Measurements from ENCODE around the gene SLC1A1. TPM values are rescaled to one million over a fixed set of nuclear protein-coding genes. Genes with fewer than 3 reads are reported as not detected.

SLC1A1 gene
- total and polyA plus RNA-seq, 8 donors: 3.0 to 46.6 (median 6.3) TPM

DNA sequence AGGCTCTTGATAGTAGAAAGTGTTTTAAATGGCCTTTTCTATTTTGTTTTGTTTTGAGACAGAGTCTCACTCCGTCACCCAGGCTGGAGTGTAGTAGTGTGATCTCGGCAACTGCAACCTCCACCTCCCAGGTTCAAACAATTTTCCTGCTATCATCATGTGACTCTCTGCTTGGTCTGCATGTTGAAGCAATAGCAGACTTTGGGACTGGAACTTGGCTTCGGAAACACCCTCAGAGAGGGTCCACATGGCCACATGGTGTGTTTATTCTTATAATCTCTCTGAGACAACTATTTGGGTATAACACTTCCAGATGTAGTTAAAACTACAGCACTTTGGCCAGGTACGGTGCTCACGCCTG is 10.9 kb downstream of the SLC1A1 start:
- no peak for ATAC-seq
- Histone ChIP-seq H3K4me1 (no peaks in the 10 kb centered on the region), H3K9me3 (no peaks in the 10 kb centered on the region), H3K4me3 (no peak overlapping the region), H3K36me3 (no peaks in the 10 kb centered on the region), H3K27ac (no peak overlapping the region), H3K27me3 (no peaks in the 10 kb centered on the region)
- TF ChIP-seq, protein P1, sequence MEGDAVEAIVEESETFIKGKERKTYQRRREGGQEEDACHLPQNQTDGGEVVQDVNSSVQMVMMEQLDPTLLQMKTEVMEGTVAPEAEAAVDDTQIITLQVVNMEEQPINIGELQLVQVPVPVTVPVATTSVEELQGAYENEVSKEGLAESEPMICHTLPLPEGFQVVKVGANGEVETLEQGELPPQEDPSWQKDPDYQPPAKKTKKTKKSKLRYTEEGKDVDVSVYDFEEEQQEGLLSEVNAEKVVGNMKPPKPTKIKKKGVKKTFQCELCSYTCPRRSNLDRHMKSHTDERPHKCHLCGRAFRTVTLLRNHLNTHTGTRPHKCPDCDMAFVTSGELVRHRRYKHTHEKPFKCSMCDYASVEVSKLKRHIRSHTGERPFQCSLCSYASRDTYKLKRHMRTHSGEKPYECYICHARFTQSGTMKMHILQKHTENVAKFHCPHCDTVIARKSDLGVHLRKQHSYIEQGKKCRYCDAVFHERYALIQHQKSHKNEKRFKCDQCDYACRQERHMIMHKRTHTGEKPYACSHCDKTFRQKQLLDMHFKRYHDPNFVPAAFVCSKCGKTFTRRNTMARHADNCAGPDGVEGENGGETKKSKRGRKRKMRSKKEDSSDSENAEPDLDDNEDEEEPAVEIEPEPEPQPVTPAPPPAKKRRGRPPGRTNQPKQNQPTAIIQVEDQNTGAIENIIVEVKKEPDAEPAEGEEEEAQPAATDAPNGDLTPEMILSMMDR (IDR thresholded peaks at IDR 0.05): no peak
- no peak for DNase-seq
- intact Hi-C loops (cut with DNase I): no loop called here

DNA sequence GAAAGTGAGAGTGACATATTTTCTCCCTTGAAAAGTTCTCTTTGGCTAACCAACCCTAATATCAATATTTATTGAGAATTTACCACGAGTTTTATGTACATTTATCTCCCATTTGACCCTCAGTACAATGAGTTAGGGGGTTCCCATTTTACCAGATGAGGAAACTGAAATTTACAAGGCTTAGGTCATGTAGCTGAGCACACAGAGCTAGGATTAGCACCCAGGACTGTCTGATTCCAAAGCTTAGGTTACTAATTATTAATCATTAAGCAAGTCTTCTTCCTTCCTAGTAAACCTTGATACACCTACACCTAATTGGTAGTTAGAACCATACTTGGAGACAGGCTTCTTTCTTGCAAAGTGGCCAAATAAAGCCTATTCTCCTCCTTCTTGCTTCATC is 12.2 kb downstream of the SLC1A1 start:
- intact Hi-C loops (cut with DNase I): no loop called here
- Histone ChIP-seq H3K27ac (no peak overlapping the region), H3K4me3 (no peak overlapping the region), H3K27me3 (no peaks in the 10 kb centered on the region), H3K36me3 (no peaks in the 10 kb centered on the region), H3K4me1 (no peaks in the 10 kb centered on the region), H3K9me3 (no peaks in the 10 kb centered on the region)
- TF ChIP-seq, protein P1 (IDR thresholded peaks at IDR 0.05): no peak
- ATAC-seq (no peak), DNase-seq (no peak)

DNA sequence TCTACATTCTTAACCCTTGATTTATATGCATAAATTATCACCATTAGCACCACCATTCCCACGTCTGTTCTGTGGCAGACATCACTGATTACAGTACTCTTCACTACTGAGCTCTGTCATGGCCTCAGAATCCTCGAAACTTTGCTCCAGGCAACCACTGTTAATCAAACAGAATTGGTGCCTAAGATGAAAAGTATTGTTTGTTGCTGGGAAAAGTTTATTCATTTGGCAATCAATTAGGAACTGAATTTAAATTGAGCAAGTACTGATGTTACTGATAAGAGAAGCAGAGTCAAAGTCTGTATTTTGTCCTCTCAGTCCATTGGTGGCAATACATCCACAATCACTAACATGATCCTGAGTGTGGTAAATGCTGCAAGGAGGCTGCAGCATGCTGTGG is 12.8 kb downstream of the SLC1A1 start:
- no peak overlapping the region for H3K27ac ChIP-seq
- no peak overlapping the region for H3K4me3 ChIP-seq
- H3K27me3 ChIP-seq: no peaks in the 10 kb centered on the region
- DNase-seq (no peak), ATAC-seq (no peak)
- no peaks in the 10 kb centered on the region for H3K4me1 ChIP-seq
- no peaks in the 10 kb centered on the region for H3K9me3 ChIP-seq
- TF ChIP-seq, protein P1 (IDR thresholded peaks at IDR 0.05): no peak
- intact Hi-C loops (cut with DNase I): no loop called here
- no peaks in the 10 kb centered on the region for H3K36me3 ChIP-seq

DNA sequence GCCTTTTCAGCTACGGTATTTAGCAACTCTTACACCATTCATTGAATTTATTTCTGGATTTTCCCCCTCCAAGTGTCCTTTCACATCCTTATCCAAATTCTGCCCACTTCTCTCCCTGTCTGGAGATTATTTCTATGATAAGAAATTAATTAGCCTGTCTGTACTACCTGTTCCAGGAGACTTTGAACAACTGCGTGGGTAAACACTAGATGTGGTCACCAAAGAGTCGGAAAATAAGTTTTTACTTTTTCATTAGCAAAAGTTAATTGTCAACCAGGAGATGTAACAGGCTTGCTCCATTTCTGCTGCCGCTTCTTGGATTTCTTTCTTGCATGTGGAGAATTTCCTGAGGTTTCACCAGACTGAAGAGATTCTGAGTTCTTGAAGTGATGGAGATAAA is 14.0 kb downstream of the SLC1A1 start:
- TF ChIP-seq, protein P1 (IDR thresholded peaks at IDR 0.05): no peak
- H3K36me3 ChIP-seq: no peaks in the 10 kb centered on the region
- no peaks in the 10 kb centered on the region for H3K4me1 ChIP-seq
- ATAC-seq: no peak
- no peak overlapping the region for H3K4me3 ChIP-seq
- intact Hi-C loops (cut with DNase I): no loop called here
- H3K9me3 ChIP-seq: no peaks in the 10 kb centered on the region
- H3K27me3 ChIP-seq: no peaks in the 10 kb centered on the region
- no peak overlapping the region for H3K27ac ChIP-seq
- no peak for DNase-seq

DNA sequence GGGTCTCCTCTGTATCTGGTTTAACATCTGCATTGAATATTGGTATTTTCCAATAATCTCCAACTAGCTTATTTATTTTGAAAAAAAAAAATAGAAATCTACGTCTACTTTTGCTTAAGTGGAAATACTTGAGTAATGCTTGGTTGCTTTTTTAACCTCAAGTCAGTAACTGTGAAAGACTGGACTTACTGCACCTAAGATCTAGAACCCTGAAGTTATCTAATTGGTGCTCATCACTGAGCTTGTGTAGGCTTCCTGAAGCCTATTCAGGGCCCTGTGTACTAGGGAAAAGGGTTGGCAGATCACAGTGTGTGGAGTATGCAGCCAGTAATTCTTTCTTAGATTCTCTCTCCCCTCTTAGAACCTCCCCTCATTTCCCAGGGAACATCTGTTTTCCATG is 16.2 kb downstream of the SLC1A1 start:
- H3K27ac ChIP-seq: no peak overlapping the region
- no peak for DNase-seq
- ATAC-seq: no peak
- no peaks in the 10 kb centered on the region for H3K36me3 ChIP-seq
- intact Hi-C loops (cut with DNase I): no loop called here
- TF ChIP-seq, protein P1 (IDR thresholded peaks at IDR 0.05): no peak
- H3K9me3 ChIP-seq: no peaks in the 10 kb centered on the region
- no peak overlapping the region for H3K4me3 ChIP-seq
- H3K4me1 ChIP-seq: no peaks in the 10 kb centered on the region
- no peaks in the 10 kb centered on the region for H3K27me3 ChIP-seq

All from left lung (tissue), 10 donors.